ENCODE results near the gene SCN11A. TPM values are rescaled to one million over a fixed set of nuclear protein-coding genes. Genes with fewer than 3 reads are reported as not detected.

SCN11A gene
- total RNA-seq, 1 donor from 2014 or later: 0.20 TPM

- Histone ChIP-seq H4K20me1 (ENCODE audit: insufficient read depth, low read length) (no peaks in the 10 kb centered on the region), H3K4me3 (ENCODE audit: insufficient read depth, low read depth, low read length) (no peak overlapping the region), H3K4me2 (ENCODE audit: low read length) (peak overlapping the region; percentile 14), H3K9me3 (ENCODE audit: insufficient read depth, low read depth, low read length) (no peaks in the 10 kb centered on the region), H3K36me3 (ENCODE audit: insufficient read depth, low read length) (no peaks in the 10 kb centered on the region), H3K4me1 (ENCODE audit: insufficient read depth, low read length) (no peaks in the 10 kb centered on the region), H3K27ac (ENCODE audit: low read depth, low read length) (no peak overlapping the region), H3K79me2 (ENCODE audit: insufficient read depth, low read length) (no peaks in the 10 kb centered on the region), H3K9ac (ENCODE audit: low read length) (no peak overlapping the region), H2AFZ (ENCODE audit: low read depth, low read length) (no peak overlapping the region), H3K27me3 (ENCODE audit: insufficient read depth, low read length) (no peaks in the 10 kb centered on the region)
- H3K4me1 Mint-ChIP-seq (ENCODE audit: low read depth, unreplicated experiment): peaks cover 14% of the 10 kb centered on the region
- H3K4me3 Mint-ChIP-seq (ENCODE audit: unreplicated experiment): no peak overlapping the region
- H3K27ac Mint-ChIP-seq (ENCODE audit: unreplicated experiment): peak overlapping the region; percentile 35
- DNase-seq (ENCODE audit: low read depth) (peak; percentile 85), FAIRE-seq (peak; percentile 49)
- H3K27me3 Mint-ChIP-seq (ENCODE audit: low read depth, unreplicated experiment): no peaks in the 10 kb centered on the region
- H3K36me3 Mint-ChIP-seq (ENCODE audit: low read depth, unreplicated experiment): no peaks in the 10 kb centered on the region
- TF ChIP-seq, protein P1, sequence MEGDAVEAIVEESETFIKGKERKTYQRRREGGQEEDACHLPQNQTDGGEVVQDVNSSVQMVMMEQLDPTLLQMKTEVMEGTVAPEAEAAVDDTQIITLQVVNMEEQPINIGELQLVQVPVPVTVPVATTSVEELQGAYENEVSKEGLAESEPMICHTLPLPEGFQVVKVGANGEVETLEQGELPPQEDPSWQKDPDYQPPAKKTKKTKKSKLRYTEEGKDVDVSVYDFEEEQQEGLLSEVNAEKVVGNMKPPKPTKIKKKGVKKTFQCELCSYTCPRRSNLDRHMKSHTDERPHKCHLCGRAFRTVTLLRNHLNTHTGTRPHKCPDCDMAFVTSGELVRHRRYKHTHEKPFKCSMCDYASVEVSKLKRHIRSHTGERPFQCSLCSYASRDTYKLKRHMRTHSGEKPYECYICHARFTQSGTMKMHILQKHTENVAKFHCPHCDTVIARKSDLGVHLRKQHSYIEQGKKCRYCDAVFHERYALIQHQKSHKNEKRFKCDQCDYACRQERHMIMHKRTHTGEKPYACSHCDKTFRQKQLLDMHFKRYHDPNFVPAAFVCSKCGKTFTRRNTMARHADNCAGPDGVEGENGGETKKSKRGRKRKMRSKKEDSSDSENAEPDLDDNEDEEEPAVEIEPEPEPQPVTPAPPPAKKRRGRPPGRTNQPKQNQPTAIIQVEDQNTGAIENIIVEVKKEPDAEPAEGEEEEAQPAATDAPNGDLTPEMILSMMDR (IDR thresholded peaks at IDR 0.05; ENCODE audit: insufficient read depth, low read depth, low read length): no peak
- no peak for TF ChIP-seq EZH2 (IDR thresholded peaks at IDR 0.05; ENCODE audit: insufficient read depth, low read length)
- H3K9me3 Mint-ChIP-seq (ENCODE audit: unreplicated experiment): peaks cover 17% of the 10 kb centered on the region
Measured at GRCh38 chr3:39038165-39038564, 13.6 kb downstream of the SCN11A start.

DNA sequence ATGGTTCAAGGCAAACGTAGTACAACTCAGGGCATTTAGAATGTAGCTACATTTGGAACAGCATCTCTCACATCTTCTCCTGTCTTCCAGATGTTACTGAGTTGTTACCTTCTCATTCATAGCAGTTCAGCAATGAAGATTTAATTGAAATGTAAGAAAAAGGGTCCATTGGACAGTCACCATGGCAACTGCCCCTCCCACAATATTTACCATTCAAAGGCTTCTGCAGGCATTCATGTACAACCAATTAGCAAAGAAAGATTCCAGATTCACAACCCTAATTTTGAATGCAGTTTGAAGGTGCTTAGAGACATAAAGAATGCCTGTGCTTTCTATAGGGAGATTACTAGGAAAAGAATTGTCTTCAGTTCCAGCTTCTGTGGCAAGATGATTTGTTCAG is 22.2 kb downstream of the SCN11A start:
- H2AFZ ChIP-seq (ENCODE audit: low read depth, low read length): no peak overlapping the region
- no peak for FAIRE-seq
- no peak for TF ChIP-seq EZH2 (IDR thresholded peaks at IDR 0.05; ENCODE audit: insufficient read depth, low read length)
- TF ChIP-seq, protein P1 (IDR thresholded peaks at IDR 0.05; ENCODE audit: insufficient read depth, low read depth, low read length): no peak
- Mint-ChIP-seq H3K36me3 (ENCODE audit: low read depth, unreplicated experiment) (no peaks in the 10 kb centered on the region), H3K9me3 (ENCODE audit: unreplicated experiment) (peaks cover 2% of the 10 kb centered on the region), H3K4me1 (ENCODE audit: low read depth, unreplicated experiment) (no peaks in the 10 kb centered on the region), H3K4me3 (ENCODE audit: unreplicated experiment) (no peak overlapping the region), H3K27me3 (ENCODE audit: low read depth, unreplicated experiment) (peaks cover 13% of the 10 kb centered on the region), H3K27ac (ENCODE audit: unreplicated experiment) (no peak overlapping the region)
- H3K4me2 ChIP-seq (ENCODE audit: low read length): no peak overlapping the region
- peaks cover 6% of the 10 kb centered on the region for H3K27me3 ChIP-seq (ENCODE audit: insufficient read depth, low read length)
- H3K4me1 ChIP-seq (ENCODE audit: insufficient read depth, low read length): no peaks in the 10 kb centered on the region
- no peaks in the 10 kb centered on the region for H3K36me3 ChIP-seq (ENCODE audit: insufficient read depth, low read length)
- H4K20me1 ChIP-seq (ENCODE audit: insufficient read depth, low read length): no peaks in the 10 kb centered on the region
- no peaks in the 10 kb centered on the region for H3K79me2 ChIP-seq (ENCODE audit: insufficient read depth, low read length)
- H3K9ac ChIP-seq (ENCODE audit: low read length): no peak overlapping the region
- no peak overlapping the region for H3K4me3 ChIP-seq (ENCODE audit: insufficient read depth, low read depth, low read length)
- no peak for DNase-seq (ENCODE audit: low read depth)
- no peak overlapping the region for H3K27ac ChIP-seq (ENCODE audit: low read depth, low read length)
- H3K9me3 ChIP-seq (ENCODE audit: insufficient read depth, low read depth, low read length): no peaks in the 10 kb centered on the region

DNA sequence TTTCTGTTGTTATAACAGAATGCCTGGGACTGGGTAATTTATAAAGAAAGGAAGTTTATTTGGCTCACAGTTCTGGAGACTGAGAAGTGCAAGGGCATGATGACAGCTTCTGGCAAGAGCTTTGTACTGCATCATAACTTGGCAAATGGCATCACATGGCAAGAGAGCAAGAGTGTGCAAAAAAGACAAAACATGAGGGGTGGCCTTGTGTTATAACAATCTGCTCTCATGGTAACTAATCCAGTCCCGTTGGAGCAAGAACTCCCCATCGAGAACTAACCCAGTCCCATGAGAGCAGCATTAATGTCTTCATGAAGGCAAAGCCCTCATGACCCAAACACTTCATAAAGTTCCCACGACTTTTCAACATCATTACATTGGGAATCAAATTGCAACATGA is 23.2 kb downstream of the SCN11A start:
- Histone ChIP-seq H3K4me3 (ENCODE audit: insufficient read depth, low read depth, low read length) (no peak overlapping the region), H3K9ac (ENCODE audit: low read length) (no peak overlapping the region), H4K20me1 (ENCODE audit: insufficient read depth, low read length) (no peaks in the 10 kb centered on the region), H3K4me2 (ENCODE audit: low read length) (no peak overlapping the region), H3K4me1 (ENCODE audit: insufficient read depth, low read length) (no peaks in the 10 kb centered on the region), H3K9me3 (ENCODE audit: insufficient read depth, low read depth, low read length) (no peaks in the 10 kb centered on the region), H2AFZ (ENCODE audit: low read depth, low read length) (no peak overlapping the region), H3K79me2 (ENCODE audit: insufficient read depth, low read length) (no peaks in the 10 kb centered on the region), H3K27me3 (ENCODE audit: insufficient read depth, low read length) (peaks cover 6% of the 10 kb centered on the region), H3K27ac (ENCODE audit: low read depth, low read length) (no peak overlapping the region), H3K36me3 (ENCODE audit: insufficient read depth, low read length) (no peaks in the 10 kb centered on the region)
- no peaks in the 10 kb centered on the region for H3K4me1 Mint-ChIP-seq (ENCODE audit: low read depth, unreplicated experiment)
- peaks cover 2% of the 10 kb centered on the region for H3K9me3 Mint-ChIP-seq (ENCODE audit: unreplicated experiment)
- no peak for FAIRE-seq
- H3K27me3 Mint-ChIP-seq (ENCODE audit: low read depth, unreplicated experiment): peaks cover 13% of the 10 kb centered on the region
- TF ChIP-seq, protein P1 (IDR thresholded peaks at IDR 0.05; ENCODE audit: insufficient read depth, low read depth, low read length): no peak
- no peak for TF ChIP-seq EZH2 (IDR thresholded peaks at IDR 0.05; ENCODE audit: insufficient read depth, low read length)
- no peak overlapping the region for H3K27ac Mint-ChIP-seq (ENCODE audit: unreplicated experiment)
- no peak overlapping the region for H3K4me3 Mint-ChIP-seq (ENCODE audit: unreplicated experiment)
- no peak for DNase-seq (ENCODE audit: low read depth)
- H3K36me3 Mint-ChIP-seq (ENCODE audit: low read depth, unreplicated experiment): no peaks in the 10 kb centered on the region

Measured in astrocyte (in vitro differentiated cells and primary cell).